GM19043 (cell line): ENCODE measurements around the gene RNF115.
"Not testable (repeated sequence)": the region's sequence is repeated elsewhere in the genome, so short reads cannot be mapped to it uniquely, and the experiment has no call there.

Experiments used
- ATAC-seq: cut with Tn5 transposase; IDR thresholded peaks from one replicate; pipeline ENCODE4 v1.9.1; 2021; ENCODE audit warnings: low read depth; ENCODE audit not compliant: unreplicated experiment

Gene RNF115

DNA sequence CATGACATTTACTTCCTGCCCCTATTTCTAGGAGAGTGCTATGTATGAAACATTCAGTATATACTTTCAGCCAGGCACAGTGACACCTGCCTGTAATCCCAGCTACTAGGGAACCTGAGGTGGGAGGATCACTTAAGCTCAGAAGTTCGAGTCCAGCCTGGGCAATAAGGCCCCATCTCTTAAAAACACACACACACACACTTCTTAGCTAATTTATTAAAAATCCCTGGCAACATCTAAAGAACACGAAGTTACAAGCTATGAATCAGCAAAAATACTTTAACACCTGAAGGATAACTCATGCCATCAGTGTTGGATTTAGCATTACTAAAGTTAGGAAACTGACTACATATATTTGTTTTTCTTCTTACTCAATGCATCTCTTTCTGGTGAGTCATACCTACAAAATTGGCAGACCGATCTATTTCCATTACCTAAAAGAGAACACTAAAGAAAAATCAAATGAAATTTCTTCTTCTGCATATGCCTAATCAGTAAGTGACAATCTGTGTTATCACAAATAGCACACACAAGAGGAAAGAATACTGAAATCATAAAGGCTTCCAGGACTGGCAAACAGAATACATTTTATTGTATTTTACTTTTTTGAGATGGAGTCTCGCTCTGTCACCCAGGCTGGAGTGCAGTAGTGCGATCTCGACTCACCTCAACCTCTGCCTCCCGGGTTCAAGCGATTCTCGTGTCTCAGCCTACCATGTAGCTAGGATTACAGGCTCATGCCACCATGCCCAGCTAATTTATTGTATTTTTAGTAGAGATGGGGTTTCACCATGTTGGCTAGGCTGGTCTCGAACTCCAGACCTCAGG, 41.4 kb downstream of the RNF115 start:
- ATAC-seq: no peak

DNA sequence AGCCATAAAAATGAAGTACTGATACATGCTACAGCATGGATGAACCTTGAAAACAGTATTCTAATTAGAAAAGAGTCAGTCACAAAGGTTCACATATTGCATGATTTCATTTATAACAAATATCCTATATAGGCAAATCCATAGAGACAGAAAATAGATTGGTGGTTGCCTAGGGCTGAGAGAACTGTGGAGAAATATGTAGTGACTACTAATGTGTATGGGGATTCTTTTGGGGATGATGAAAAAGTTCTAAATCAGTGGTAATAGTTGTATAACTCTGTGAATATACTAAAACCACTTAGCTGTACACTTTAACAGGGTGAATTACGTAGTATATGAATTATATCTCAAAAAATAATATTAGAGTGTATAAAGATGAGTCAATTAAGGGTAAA, 45.8 kb downstream of the RNF115 start:
- ATAC-seq: no peak

DNA sequence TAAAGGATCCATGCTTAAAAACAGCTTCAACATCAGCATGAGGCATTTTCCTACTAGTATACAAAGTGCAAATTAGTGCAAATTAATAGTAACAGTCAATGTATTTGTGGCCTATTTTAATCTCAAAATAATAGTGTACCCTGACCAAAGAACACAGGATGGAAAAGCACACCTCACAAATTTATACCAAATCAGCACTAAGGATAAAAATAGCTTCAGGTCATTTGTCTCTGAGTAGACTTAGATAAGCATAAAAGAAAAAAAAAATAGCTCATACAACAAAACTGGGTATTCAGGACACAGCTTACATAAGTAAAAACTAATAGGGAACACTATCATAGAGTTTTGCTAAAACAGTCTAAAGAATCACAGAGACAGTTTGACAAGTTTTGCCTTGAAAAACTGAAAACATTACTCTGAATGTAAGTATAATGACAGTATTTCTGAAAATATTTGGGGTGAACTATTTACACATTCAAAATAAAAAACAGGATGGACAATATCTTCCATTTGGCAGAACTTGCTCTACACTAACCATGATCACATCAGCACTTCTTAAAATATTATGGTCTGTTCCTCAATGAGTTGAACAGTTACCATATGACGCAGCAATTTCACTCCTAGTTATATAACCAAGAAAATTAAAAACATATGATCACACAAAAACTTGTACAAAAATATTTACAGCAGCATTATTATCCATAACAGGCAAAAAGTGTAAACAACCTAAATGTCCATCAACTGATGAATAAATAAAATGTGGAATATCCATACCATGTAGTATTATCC, 46.3 kb downstream of the RNF115 start:
- no peak for ATAC-seq

DNA sequence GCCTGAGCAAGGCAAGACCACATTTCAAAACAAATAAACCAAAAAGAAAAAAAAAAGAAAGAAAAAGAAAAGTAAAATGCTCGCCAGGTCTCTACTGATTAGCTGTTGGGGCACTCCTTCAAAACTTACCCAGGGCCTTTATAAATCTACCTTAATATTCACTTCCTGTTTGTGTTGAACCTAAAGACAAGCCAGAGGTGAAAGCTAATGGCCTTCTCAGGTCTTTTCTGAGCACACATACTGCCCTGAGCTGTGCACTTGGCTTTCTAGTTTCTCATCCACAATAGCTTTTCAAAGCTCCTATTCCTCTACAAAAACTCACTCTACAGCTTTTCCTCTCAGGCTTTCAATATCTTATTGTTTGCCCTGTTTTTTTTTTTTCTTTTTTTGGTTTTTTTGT, 50.5 kb downstream of the RNF115 start:
- no peak for ATAC-seq

DNA sequence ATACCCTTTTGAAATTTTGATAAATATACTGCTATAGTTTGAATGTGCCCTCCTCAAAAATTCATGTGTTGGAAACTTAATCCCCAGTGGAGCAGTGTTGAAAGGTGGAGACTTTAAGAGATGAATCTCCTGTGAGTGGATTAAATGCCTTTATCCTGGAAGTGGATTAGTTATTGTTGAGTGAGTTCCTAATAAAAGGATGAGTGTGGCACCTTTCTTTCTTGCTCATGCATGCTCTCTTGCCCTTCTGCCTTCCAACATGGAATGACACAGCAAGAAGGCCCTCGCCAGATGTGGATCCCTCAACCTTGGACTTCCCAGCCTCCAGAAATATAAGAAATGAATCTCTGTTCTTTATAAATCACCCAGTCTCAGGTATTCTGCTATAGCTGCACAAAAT, 52.8 kb downstream of the RNF115 start:
- no peak for ATAC-seq

DNA sequence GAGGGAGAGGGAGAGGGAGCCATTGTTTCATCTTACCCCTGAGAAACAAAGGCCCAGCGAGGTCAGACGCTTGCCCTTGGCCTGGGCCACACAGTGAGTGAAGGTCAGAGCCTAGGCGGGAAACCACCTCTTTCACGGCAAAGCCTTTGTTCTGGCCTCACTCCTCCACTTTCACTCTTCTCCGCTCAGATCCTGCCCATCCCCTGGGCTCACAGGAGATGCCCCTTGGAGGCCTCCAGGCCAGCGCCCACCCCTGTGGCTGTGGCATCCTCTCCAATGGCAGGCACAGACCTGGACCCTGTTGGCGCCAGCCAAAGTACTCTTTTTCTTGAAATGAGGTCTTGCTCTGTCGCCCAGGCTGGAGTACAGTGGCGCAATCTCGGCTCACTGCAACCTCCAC, 55.9 kb downstream of the RNF115 start:
- ATAC-seq: not testable (repeated sequence)

DNA sequence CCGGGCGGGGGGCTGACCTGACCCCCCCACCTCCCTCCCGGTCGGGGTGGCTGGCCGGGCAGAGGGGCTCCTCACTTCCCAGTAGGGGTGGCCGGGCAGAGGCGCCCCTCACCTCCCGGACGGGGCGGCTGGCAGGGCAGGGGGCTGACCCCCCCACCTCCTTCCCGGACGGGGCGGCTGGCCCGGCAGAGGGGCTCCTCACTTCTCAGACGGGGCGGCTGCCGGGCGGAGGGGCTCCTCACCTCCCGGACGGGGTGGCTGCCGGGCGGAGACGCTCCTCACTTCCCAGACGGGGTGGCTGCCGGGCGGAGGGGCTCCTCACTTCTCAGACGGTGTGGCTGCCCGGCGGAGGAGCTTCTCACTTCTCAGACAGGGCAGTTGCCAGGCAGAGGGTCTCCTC, 57.0 kb downstream of the RNF115 start:
- ATAC-seq: not testable (repeated sequence)

DNA sequence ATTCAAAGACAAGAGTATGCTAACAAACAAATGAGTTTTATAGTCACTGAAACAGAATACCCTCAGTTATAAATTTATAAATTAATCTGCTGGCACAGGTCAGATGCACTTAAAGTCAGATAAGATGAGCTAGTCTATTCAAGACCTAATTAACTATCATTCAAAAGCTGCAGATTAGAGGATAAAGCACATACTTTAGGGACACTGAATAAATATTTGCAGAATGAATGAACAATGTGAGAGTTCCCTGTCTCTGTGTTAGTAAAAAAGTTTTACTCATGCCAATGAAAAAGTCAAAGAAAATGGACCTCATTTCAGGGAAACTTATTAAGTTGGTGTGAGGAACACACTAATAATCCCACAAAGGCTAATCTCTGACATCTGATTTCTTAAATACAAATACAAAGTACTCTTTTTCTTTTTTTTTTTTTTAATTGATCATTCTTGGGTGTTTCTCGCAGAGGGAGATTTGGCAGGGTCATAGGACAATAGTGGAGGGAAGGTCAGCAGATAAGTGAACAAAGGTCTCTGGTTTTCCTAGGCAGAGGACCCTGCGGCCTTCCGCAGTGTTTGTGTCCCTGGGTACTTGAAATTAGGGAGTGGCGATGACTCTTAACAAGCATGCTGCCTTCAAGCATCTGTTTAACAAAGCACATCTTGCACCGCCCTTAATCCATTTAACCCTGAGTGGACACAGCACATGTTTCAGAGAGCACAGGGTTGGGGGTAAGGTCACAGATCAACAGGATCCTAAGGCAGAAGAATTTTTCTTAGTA, 58.1 kb downstream of the RNF115 start:
- ATAC-seq: not testable (repeated sequence)

DNA sequence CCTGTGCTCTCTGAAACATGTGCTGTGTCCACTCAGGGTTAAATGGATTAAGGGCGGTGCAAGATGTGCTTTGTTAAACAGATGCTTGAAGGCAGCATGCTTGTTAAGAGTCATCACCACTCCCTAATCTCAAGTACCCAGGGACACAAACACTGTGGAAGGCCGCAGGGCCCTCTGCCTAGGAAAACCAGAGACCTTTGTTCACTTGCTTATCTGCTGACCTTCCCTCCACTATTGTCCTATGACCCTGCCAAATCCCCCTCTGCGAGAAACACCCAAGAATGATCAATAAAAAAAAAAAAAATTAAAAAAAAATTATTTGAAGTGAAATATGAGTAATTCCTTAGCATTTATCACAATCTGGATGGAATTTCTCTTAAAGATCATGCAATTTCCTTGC, 58.8 kb downstream of the RNF115 start:
- not testable (repeated sequence) for ATAC-seq

DNA sequence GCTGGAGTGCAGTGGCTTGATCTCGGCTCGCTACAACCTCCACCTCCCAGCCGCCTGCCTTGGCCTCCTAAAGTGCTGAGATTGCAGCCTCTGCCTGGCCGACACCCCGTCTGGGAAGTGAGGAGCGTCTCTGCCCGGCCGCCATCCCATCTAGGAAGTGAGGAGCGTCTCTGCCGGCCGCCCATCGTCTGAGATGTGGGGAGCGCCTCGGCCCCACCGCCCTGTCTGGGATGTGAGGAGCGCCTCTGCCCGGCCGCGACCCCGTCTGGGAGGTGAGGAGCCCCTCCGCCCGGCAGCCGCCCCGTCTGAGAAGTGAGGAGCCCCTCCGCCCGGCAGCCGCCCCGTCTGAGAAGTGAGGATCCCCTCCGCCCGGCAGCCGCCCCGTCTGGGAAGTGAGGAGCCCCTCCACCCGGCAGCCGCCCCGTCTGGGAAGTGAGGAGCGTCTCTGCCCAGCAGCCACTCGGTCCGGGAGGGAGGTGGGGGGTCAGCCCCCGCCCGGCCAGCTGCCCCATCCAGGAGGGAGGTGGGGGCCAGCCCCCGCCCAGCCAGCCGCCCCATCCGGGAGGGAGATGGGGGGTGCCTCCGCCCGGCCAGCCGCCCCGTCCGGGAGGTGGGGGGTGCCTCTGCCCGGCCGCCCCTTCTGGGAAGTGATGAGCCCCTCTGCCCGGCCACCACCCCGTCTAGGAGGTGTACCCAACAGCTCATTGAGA, 59.5 kb downstream of the RNF115 start:
- not testable (repeated sequence) for ATAC-seq

DNA sequence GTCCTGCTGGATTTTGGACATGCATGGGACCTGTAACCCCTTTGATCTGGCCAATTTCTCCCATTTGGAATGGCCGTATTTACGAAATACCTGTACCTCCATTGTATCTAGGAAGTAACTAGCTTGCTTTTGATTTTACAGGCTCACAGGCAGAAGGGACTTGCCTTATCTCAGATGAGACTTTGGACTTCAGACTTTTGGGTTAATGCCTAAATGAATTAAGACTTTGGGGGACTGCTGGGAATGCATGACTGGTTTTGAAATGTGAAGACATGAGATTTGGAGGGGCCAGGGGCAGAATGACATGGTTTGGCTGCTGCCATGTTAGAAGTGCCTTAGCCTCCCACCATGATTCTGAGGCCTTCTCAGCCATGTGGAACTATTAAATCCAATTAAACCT, 61.9 kb downstream of the RNF115 start:
- ATAC-seq: not testable (repeated sequence)

DNA sequence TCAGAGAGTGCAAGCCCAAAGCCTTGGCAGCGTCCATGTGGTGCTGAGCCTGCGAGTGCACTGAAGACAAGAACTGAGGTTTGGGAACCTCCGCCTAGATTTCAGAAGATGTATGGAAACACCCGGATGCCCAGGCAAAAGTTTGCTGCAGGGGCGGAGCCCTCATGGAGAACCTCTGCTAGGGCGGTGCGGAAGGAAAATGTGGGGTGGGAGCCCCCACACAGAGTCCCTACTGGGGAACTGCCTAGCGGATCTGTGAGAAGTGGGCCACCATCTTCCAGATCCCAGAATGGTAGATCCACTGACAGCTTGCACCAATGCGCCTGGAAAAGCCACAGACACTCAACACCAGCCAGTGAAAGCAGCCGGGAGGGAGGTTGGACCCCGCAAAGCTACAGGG, 62.4 kb downstream of the RNF115 start:
- ATAC-seq: not testable (repeated sequence)

DNA sequence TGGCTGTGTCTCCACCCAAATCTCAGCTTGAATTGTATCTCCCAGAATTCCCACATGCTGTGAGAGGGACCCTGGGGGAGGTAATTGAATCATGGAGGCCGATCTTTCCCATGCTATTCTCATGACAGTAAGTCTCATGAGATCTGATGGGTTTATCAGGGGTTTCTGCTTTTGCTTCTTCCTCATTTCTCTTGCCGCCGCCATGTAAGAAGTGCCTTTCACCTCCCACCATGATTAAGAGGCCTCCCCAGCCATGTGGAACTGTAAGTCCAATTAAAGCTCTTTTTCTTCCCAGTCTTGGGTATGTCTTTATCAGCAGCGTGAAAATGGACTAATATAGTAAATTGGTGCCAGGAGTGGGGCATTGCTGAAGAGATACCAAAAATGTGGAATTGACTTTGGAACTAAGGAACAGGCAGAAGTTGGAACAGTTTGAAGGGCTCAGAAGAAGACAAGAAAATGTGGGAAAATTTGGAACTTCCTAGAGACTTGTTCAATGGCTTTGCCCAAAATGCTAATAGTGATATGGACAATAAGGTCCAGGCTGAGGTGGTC, 63.4 kb downstream of the RNF115 start:
- not testable (repeated sequence) for ATAC-seq

DNA sequence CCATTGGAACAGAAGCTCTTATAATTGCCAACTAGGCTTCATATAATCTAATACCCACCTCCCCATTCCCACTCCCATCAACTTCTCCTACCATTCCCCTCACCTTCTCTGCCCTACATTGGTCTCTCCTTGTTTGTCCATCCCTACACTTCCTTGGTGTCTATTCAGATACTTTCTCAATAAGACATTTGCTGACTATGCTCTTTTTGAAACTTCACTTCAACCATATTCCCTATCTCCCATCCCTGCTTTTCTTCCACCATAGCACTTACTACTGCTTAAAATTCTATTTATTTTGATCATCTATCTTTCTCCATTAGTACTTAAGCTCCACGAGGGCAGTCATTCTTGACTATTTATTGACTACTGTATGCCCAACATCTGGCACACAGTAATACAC, 64.2 kb downstream of the RNF115 start:
- no peak for ATAC-seq

DNA sequence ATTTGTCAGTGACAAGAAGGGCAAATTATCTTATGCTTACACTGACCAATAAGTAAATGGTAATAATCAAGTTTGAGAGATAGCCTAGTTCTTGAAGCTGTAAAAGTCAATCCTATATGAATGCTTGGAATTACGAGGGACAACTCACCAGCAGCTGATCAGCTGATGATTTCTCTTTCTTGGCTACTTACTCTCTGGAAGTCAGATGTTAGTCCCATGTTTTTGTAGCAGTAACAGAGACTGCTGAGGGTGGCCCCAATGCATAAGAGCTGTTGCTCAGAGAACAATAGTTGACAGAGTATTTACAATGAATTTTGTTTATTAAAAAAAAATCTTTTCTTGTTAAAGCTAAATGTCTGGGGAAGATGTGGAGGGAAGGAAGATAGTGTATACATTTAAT, 65.3 kb downstream of the RNF115 start:
- no peak for ATAC-seq

DNA sequence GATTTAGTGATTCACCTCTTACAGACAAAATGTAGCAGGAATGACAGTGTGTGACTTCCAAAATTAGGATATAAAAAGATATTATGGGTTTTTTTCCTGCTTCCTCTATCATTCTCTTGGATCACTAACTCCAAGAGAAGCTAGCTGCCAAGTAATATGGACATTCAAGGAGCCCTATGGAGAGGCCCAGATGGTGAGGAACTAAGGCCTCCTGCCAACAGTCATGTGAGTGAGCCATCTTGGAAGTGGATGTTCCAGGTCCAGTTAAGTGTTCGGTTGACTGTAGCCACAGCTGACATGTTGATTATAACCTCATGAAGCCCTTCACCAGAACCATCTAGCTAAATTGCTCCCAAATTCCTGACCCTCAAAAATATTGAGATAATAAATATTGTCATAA, 65.8 kb downstream of the RNF115 start:
- no peak for ATAC-seq

DNA sequence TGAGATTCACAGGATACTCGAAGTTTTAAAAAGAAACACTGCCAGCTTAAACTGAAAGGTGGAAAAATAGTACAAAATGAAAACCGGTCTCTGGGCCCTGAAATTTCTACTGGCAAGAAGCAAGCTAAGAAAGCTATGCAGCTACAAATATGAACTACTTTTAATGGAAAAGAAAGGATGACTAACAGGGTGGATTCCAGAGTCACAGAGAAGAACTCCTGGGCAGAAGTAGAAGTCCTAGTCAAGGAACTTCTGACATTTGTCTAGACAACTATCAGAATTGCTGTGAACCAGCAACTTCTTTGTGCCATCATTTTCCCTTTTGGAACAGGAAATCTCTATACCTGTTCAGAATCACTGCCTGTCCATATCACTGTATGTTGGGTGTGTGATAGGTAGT, 66.5 kb downstream of the RNF115 start:
- no peak for ATAC-seq

DNA sequence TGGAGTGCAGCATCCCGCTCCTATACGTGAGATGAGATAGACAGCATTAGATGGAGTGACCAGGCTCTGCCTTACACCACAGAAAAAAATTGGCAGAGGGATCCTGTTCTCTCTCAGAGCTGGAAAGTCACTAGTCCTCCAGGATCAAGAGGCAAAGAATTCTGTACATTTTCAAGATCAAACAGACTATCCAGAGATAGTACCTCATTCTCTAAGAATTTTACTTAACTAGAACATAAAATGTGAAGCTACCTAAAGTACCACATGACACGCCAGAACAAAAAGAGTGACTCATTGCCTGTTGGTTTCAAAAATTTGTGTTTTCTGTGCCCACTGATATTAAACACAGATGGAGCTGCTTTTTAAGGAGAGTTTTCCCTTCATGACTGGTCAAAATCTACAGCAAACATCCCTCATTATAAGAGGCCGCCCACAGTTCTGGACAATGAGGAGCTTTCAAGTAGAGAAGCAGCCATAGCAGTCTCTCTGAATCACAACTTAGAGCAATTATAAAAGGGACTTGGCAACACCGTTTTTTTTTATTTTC, 72.3 kb downstream of the RNF115 start:
- ATAC-seq: no peak

DNA sequence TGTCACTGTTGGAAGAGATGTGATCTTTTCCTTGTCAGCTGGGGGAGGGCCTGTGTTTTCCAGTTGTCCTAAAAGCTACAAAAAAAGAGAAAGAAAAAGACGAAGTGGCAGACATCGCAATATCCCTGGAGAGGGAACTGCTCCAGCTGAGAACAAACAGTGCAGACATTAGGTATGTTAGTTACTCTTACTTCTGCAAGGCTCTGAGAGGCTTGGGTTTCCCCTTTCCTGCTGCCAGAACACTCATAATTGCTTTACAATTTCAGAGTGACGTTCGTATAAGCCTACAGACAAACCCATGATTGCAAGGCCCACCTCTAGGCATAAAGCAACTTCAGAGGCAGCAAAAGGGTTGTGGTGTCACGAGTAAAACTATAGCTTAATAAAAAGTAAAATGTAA, 73.5 kb downstream of the RNF115 start:
- ATAC-seq: no peak
